ENCODE data around the gene KDM2A.

The KDM2A gene

DNA sequence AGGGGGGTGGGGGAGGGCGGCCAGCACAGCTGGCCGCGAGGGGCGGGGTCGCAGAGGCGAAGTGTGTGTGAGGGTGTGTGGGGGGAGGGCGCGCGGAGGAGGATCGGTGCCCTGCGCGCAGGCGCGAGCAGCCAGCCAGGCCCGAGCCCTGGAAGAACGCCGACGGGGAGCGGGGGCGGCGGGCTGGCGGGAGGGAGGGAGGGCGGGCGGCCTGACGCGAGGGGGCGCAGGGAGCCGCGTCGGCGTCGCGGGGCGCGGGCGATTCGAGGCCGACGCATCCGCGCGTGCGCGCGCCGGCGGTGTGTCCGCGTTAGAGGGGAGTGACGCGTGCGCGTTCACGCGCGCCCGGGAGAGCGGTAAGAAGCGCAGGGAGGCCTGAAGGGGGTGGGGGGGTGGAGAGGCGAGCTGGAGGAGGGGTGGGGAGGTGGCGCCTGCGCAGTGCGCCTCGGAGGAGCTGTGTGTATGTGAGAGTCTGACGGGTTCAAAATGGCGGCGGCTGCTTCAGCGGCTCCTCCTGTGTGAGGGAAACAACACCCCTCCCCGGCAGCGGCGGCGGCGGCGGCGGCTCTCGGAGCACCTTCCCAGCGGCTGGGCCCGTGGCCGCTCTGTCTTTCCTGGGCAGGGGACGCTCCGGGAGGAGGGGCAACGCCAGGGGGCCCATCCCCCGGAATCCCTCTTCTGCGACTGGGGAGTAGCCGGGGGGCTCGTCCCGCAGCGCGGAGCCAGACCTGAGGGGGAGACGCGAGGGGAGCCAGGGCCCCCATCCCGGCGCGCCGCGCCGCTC is at the start of gene KDM2A:
KDM2A (plus strand) TSS at position 463 of the 784 bp plus-strand sequence. CDS start 2,054 bp downstream, outside the sequence.
- peak; percentile 98 for DNase-seq

DNA sequence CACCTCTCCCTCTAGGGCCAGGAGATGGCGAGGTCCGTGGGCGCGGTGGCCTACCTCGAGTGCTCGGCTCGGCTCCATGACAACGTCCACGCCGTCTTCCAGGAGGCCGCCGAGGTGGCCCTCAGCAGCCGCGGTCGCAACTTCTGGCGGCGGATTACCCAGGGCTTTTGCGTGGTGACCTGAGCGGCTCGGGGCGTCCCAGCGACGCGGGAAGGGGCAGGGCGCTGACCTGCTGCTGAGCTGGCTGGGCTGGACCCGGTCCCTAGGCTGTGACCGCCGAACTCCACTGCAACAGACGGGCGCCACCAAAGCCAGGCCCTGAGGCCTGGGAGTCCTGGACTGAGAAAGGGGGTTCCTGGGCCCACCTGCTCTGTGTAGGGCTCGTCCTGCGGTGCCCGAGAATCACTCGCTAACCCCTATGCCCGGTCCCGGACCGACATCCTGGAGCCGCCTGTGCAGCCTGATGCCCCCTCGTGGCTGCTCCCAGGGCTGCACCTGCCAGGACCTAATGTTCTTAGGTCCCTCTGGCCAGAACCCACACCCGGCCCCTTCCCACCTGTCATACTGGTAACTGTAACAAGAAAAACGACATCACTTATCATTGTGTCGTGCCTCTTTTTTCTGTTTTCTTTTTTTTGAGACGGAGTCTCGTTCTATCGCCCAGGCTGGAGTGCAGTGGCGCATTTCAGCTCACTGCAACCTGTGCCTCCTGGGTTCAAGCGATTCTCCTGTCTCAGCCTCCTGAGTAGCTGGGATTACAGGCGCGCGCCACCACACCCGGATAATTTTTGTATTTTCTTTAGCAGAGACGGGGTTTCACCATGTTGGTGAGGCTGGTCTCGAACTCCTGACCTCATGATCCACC is 47.4 kb upstream of the KDM2A start:
- DNase-seq: peak; percentile 74

GRCh38 chr11:67072295-67072694 is 46.8 kb upstream of the KDM2A start:
- DNase-seq: no peak

DNA sequence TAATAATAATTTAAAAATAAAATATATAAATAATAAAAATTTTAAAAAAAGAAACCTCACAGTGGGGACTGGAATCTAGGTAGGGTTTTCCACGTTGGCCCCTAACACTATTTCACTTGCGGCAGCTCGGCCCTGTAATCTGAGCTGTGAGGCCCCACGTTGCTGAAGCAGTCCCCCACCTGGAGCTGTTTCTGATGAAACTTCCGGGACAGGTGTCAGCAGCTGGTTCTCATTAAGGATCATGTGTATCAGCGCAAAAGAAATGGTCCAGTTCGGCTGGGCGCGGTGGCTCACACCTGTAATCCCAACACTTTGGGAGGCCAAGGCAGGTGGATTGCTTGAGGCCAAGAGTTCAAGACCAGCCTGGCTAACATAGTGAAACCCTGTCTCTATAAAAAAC is 45.2 kb upstream of the KDM2A start:
- DNase-seq: no peak

- no peak for DNase-seq
Measured at GRCh38 chr11:67076202-67076601, 42.9 kb upstream of the KDM2A start.

- no peak for DNase-seq
Measured at GRCh38 chr11:67079065-67079705, 39.9 kb upstream of the KDM2A start.

DNA sequence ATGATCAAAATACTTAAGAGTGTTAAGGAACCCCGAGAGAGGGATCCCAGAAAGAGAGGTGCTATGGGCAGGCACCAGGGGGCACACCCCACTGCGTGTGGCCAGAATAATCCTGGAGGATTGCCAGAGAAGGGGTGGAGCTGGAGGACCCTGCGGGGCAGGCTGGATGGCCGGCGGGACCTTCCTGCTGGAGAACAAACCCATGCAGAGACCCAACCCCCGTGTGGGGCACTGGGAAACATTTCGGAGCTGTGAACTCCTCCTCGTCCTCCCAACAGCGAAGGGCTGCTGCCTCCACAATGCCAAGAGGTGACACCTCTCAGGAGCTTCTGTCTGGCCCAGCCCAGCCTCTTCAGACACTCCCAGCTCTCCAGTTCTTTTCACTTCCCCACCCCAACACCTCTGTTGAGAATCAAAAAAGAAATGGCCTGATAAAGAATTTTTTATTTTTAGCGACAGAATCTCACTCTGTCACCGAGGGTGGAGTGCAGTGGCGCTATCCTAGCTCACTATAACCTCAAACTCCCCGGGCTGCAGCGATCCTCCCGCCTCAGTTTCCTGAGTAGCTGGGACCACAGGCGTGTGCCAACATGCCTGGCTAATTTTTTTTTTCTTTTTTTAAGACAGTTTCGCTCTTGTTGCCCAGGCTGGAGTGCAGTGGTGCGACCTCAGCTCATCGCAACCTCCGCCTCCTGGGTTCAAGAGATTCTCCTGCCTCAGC is 36.8 kb upstream of the KDM2A start:
- no peak for DNase-seq

DNA sequence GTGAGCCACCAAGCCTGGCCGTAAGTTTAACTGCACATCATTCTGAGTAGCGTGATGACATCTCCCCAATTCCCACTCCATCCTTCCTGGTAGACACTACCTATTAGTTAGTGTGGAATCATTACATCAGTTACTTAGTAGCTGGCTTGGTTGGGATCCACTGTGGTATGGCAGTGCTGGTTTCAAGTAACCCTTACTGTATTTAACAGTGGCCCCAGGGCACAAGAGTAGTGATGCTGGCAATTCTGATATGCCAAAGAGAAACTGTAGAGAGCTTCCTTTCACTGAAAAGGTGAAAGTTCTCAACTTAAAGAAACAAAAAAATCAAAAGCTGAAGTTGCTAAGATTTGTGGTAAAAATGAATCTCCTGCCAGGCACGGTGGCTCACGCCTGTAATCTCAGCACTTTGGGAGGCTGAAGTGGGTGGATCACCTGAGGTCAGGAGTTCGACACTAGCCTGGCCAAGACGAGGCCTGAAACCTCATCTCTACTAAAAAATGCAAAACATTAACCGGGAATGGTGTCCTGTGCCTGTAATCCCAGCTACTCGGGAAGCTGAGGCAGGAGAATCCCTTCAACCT is 35.2 kb upstream of the KDM2A start:
- no peak for DNase-seq

GRCh38 chr11:67085617-67086016 is 33.4 kb upstream of the KDM2A start:
- DNase-seq: no peak

DNA sequence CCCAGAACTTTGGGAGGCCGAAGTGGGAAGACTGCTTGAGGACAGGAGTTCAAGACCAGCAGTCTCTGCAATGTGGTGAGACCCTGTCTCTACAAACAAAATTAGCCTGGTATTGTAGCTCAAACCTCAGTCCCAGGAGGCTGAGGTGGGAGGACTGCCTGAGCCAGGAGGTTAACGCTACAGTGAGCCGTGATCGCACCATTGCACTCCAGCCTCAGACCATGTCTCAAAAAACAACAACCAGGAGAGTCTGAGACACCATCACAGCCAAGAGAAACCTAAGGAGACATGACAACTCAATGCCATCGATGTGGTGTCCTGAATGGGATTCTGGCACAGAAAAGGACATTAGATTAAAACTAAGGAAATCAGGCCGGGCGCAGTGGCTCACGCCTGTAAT is 28.3 kb upstream of the KDM2A start:
- DNase-seq: no peak

DNA sequence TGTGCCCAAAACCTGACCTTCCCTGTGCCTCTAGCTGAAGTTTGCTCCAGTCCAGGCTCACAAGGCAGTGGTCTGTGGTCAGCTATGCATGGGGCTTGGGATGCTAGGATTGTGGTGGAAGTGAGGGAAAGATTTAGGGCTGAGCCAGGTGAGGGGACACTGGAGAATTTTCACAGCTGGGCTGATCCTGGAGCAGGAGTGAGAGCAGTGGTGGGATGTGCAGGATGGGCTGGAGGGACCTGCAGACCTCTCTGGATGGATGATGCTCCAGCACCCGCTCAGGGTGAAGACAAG is 23.9 kb upstream of the KDM2A start:
- no peak for DNase-seq

DNA sequence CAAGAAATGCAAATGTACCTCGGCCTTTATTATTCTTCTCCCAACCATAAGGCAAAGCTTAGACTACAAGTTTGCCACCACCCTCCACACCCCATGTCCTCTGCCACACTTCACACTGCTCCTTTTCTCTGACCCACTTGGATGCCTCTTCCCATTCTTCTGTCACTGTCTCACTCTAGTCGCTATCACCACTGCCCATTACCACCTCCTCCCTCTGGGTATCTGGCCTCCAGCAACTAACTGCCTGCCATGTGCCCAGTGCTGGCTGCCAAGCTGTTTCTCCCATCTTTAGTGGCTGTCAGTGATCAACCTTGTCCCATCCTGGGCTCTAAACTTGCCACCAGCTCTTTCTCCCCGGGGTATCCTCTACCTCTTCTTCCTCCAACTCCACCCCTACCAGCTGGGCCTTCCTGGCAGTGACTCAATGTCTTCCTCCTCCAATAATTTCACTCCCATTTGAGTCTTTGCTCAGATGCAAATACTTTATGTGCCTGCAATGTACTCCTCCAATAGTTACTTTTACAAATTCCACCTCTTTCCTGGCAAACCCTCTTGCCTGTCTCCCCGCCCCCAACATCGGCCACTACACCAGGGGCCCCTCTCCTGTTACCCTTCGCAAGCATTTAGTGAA is 20.1 kb upstream of the KDM2A start:
- no peak for DNase-seq

GRCh38 chr11:67099831-67100324 is 19.2 kb upstream of the KDM2A start:
- no peak for DNase-seq

- no peak for DNase-seq
Measured at GRCh38 chr11:67102664-67103063, 16.4 kb upstream of the KDM2A start.

- no peak for DNase-seq
Measured at GRCh38 chr11:67105964-67106363, 13.1 kb upstream of the KDM2A start.

- DNase-seq: no peak
Measured at GRCh38 chr11:67111261-67111660, 7.8 kb upstream of the KDM2A start.

DNA sequence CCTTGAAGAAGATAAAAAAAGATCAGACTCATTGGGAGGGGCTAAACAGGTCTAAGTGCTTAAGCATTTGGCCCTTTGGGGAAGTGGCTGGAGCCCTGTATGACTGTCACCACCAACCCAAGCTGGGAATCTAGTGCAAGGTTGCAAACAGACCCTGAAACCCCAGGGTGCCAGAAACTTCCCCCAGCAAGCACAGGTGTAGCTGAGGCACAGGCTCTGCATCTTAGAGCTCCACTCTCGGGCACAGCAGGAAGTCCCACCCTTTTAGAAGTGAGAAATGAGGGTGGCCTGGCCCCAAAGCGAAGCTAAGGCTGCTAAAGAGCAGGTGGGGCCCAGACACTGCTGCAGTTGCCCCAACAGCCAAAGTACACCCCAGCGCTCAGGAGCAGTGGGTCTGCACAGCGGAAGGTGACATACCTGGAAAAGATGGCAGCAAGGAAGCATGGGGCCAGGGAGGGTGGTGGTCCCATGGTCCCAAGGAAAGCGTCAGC is 5.8 kb upstream of the KDM2A start:
- no peak for DNase-seq

- DNase-seq: no peak
Measured at GRCh38 chr11:67114275-67114896, 4.7 kb upstream of the KDM2A start.

DNA sequence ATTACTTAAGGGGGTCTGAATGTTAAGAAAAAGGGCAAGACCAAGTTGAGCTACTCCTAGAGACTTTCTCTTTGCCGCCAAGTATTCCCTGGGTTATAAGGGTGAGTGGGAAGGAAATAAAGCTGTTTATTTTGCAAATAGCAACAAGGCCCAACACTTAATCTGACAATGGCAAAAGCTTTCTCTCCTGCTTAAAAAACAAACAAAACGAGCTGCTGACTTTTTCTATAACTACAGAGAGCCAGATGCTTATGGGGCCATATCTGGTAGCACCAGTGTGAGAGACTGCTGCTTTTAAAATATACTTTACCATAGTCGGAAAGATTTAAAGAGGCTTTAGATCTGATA is 2.3 kb upstream of the KDM2A start:
- no peak for DNase-seq

GRCh38 chr11:67117176-67117575 is 1.9 kb upstream of the KDM2A start:
- DNase-seq: no peak

GRCh38 chr11:67117672-67118180 is 1.3 kb upstream of the KDM2A start:
- peak; percentile 43 for DNase-seq

Data from stimulated activated CD4-positive, alpha-beta T cell treated with anti-CD3 and anti-CD28 coated beads, Interleukin-4, amount 100 ng/mL, for 24 hours (primary cell).